ENCODE data around the gene KMT2B. TPM values are rescaled to one million over a fixed set of nuclear protein-coding genes. Genes with fewer than 3 reads are reported as not detected.

KMT2B gene
- total RNA-seq, 2 donors from 2014 or later: 54.6 to 200 TPM

DNA sequence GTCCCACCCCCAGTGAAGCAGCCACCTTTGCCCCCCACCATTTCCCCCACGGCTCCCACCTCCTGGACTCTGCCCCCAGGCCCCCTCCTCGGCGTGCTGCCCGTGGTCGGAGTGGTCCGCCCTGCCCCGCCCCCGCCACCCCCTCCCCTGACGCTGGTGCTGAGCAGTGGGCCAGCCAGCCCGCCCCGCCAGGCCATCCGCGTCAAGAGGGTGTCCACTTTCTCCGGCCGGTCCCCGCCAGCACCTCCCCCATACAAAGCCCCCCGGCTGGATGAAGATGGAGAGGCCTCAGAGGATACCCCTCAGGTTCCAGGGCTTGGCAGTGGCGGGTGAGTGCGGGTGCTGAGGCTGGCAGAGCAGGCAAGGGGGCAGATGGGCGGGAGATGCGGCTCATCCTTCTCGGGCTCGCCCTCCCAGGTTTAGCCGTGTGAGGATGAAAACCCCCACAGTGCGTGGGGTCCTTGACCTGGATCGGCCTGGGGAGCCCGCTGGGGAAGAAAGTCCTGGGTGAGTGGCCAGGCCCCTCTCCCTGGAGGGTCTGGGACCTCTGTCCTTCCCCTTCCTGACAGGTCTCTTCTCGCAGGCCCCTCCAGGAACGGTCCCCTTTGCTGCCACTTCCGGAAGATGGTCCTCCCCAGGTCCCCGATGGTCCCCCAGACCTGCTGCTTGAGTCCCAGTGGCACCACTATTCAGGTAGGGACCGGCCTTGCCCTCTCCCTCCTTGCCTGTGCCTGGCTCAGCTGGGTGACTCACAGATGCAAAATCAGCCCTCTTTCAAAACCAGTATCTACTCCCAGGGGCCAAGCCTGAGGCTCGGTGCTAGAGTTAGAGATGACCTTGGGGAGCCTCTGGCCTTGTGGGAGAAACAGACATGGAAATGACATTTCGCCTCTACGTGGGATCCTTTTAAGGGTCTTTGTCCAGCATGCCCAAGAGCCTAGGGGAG lies 15.7 kb downstream of the KMT2B start:
- Mint-ChIP-seq H3K27ac (peak overlapping the region; percentile 57 to 93), H3K9me3 (no peaks in the 10 kb centered on the region), H3K36me3 (peaks cover 20 to 24% of the 10 kb centered on the region in 2 donors)
- no peak for ATAC-seq
- no peak for DNase-seq (ENCODE audit: low spot score in 2 of 2)

DNA sequence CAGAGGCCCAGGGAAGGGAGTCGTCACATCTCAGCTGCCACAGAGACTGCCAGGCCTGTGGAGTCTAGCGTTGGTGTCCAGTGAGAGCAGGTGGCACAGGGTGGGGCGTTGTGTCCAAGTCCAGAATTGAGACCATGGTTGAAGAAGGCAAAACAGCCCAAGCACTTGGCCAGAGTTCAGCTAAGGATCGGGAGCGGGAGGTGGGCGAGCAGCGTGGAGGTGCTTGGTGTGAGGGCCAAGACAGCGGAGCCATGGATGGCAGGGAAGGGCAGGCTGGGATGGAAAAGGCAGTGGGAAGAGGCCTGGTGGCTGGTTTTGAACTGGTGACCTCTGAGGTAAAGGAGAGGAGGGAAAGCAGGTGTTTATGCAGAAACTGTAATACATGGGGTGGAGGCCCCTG lies 16.5 kb downstream of the KMT2B start:
- Mint-ChIP-seq H3K27ac (peak overlapping the region; percentile 57 to 93), H3K9me3 (no peaks in the 10 kb centered on the region), H3K36me3 (peaks cover 23 to 25% of the 10 kb centered on the region in 2 donors)
- DNase-seq (ENCODE audit: low spot score in 2 of 2): no peak
- no peak for ATAC-seq

DNA sequence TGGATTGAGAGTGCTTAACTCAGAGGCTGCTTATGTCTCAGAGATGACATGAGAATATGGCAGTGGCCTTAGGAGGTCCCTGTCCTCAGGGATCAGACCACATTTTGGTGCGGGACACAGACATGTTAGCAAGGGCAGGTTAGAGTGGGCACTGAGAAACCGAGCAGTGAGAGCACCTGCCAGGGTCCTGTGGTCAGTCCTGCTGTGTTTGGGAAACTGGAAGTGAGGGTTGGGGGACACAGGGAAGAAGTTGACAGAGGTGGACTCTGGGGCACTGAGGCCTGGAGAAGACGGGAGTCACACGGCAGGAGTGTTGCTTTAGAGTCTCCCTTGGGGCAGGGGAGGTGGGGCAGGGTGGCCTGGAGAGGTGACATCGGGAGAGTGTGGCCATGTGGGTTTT lies 17.1 kb downstream of the KMT2B start:
- no peak for ATAC-seq
- Mint-ChIP-seq H3K36me3 (peaks cover 19 to 24% of the 10 kb centered on the region in 2 donors), H3K9me3 (no peaks in the 10 kb centered on the region), H3K27ac (peak overlapping the region; percentile 67 to 93)
- no peak for DNase-seq (ENCODE audit: low spot score in 2 of 2)

DNA sequence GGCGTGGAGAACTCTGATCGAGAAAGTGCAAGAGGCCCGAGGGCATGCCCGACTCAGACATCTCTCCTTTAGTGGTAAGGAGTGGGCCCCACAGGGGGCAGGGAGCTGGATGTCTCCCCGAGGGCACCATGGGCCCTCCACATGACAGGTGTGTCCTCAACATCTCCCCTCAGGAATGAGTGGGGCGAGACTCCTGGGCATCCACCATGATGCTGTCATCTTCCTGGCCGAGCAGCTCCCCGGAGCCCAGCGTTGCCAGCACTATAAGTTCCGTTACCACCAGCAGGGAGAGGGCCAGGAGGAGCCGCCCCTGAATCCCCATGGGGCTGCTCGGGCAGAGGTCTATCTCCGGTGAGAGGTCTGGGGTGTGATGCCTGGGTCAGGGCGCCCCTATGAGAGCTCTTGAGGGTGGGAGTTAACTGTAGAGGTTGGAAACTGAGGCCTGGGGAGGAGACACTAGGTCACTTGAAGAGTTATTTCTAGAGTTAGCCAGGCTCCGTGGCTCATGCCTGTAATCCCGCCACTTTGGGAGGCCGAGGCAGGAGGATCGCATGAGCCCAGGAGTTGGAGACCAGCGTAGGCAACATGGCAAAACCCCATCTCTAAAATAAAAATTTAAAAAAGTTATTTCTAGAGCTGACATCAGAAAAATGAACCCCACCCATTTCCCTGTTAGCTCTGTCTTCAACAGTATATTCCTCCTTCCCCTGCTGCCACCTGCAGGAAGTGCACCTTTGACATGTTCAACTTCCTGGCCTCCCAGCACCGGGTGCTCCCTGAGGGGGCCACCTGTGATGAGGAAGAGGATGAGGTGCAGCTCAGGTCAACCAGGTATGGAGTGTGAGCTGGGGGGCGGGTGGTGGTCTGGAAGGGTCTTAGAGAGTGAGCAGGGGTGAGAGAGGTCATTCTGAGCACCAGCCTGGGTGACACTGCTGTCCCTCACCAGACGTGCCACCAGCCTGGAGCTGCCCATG lies 19.4 kb downstream of the KMT2B start:
- Mint-ChIP-seq H3K36me3 (peaks cover 13 to 22% of the 10 kb centered on the region in 2 donors), H3K9me3 (no peaks in the 10 kb centered on the region), H3K27ac (peak overlapping the region; percentile 69 to 93)
- DNase-seq (ENCODE audit: low spot score in 2 of 2) (no peak), ATAC-seq (no peak)

DNA sequence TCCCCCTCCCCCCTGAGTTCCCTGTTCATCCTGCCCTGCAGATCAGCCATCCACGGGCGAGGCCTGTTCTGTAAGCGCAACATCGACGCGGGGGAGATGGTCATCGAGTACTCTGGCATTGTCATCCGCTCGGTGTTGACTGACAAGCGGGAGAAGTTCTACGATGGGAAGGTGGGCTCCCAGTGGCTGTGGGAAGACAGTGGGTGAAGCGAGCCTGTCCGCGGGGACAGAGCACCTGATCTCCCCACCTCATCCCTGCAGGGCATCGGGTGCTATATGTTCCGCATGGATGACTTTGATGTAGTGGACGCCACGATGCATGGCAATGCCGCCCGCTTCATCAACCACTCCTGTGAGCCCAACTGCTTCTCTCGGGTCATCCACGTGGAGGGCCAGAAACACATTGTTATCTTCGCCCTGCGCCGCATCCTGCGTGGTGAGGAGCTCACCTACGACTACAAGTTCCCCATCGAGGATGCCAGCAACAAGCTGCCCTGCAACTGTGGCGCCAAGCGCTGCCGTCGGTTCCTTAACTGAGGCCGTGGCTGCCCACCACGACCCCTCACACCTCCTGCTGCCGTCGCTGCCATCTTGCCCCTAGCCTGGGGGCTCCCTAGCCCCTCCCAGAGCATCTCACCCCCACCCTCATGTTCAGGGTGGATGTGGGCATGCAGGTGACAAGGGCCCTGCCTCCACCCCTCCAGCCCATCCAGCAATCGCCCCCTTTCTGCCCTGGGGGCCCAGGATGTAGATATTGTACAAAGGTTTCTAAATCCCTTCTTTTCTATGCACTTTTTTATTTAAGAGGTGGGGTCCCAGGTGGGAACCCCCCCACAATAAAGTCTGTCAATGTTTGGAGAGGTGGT lies 20.5 kb downstream of the KMT2B start:
- H3K36me3 Mint-ChIP-seq: peaks cover 20 to 30% of the 10 kb centered on the region in 2 donors
- H3K9me3 Mint-ChIP-seq: no peaks in the 10 kb centered on the region
- DNase-seq (ENCODE audit: low spot score in 2 of 2) (no peak), ATAC-seq (no peak)
- H3K27ac Mint-ChIP-seq: peak overlapping the region; percentile 36 to 93

DNA sequence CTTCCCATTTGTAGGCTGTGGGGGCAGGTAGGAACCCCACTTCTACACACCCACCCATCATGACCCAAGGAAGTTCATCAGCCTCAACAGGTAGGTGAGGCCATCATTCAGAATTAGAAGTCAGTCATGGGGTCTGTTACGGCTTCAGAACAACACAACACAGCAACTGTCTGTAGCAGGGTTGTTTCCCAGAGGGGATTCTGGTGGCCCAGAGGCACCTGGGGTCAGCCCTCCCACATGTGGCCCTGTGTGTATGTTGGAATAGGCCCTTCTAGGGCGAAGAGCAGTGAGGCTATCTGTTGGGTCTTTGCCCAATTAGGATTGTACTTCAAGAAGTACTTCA lies 21.1 kb downstream of the KMT2B start:
- no peak for DNase-seq (ENCODE audit: low spot score in 2 of 2)
- peak overlapping the region; percentile 36 to 93 for H3K27ac Mint-ChIP-seq
- H3K36me3 Mint-ChIP-seq: peaks cover 20 to 28% of the 10 kb centered on the region in 2 donors

DNA sequence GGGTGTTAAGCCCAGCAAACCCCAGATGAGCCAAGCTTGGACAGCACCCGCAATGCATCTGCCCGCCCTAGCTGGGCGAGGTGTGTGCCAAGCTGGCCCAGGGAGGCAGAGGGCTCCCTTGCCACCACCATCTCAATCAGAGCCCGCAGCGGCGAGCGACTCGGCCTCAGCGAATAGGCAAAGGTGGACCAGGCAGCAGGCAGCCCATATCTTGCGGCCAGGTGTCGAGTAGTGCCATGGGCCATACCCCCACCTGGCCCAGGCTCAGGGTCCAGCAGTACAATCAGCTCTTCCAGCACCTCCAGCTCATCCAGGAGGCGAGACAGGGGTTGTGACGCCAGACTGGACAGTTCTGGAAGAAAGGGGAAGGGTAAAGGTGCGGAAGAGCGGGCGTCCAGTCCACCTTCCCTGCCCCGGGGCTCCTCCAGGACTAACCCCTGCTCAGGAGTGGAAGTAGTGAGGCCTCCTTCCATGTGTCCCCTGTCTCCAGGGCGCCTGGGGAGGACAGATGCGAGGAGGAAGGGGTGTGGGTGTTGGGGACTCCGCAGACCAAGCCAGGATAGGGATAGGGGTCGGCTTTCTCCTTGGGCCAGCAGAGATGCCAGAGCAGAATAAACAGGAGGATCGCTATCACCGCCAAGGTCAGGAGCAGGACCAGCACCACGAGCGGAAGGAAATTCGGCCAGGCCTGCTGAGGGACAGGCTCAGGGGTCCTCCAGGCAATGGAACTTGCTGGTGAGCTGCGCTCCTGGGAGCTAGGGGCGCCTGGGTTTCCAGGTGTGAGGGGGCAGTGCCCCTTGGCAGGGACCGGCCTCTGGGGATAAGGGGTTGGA lies 21.7 kb downstream of the KMT2B start:
- ATAC-seq: no peak
- no peak for DNase-seq (ENCODE audit: low spot score in 2 of 2)
- Mint-ChIP-seq H3K36me3 (peaks cover 20 to 22% of the 10 kb centered on the region in 2 donors), H3K9me3 (no peaks in the 10 kb centered on the region), H3K27ac (peak overlapping the region in 1 of 2 donors; percentile 93)

More for the DNA sequence above, 21.1 kb downstream of the KMT2B start:
- H3K9me3 Mint-ChIP-seq: no peaks in the 10 kb centered on the region
- no peak for ATAC-seq

DNA sequence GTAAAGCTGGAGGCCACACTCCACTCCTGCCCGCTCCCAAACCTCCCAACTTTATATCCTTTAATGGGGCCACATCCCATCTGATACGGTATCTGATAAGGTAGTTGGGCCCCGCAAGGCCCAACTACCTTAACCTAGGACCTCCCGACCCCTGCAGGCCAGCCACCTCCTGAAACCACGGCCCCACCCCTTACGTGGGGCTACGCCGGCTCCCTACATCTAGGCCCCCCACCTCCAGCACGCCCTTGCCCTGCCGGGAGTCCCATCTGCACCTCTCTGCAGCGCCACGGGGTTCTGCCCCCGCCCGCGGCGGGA lies 22.3 kb downstream of the KMT2B start:
- peak overlapping the region in 1 of 2 donors; percentile 93 for H3K27ac Mint-ChIP-seq
- no peak for DNase-seq (ENCODE audit: low spot score in 2 of 2)
- peak in 1 of 2 donors; percentile 6 for ATAC-seq
- no peaks in the 10 kb centered on the region for H3K9me3 Mint-ChIP-seq
- peaks cover 18 to 20% of the 10 kb centered on the region in 2 donors for H3K36me3 Mint-ChIP-seq

DNA sequence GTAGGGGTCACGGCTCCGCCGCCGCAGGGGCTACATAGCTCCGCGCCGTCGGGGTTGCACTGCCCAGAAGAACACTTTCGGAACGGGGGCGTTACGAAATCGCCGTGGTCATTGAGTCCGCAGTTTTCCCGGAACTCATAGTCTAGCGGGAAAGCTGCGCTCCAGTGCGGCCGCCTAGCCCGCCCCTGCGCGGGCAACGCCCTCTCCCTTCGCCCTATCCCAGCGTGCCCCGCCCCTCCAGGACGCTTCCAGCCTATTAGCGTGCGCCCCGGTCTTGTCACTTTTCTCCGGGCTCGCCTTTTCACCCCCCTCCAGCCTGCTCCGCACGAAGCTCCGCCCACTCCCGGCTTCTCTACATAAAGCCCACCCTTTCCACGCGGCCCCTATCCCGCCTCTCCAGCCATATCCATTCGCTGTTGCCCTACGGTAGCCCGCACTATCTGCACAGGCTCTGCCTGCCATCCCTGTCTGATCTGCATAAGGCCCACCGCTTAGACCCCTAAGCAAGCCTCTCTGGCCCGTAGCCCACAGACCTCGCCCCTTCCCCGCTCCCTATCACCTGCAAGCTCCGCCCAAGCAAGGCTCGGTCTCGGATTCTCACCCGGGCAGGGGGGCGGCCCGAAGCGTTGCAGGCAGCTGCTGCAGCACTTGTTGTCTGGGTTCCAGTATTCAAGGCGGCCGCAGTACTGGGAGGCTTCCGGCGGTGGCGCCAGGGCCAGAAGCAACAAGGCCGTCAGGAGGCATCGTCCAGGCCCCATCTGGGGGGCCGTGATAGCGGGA lies 22.8 kb downstream of the KMT2B start:
- H3K36me3 Mint-ChIP-seq: peaks cover 22 to 24% of the 10 kb centered on the region in 2 donors
- H3K27ac Mint-ChIP-seq: peak overlapping the region; percentile 93 to 95
- H3K9me3 Mint-ChIP-seq: no peaks in the 10 kb centered on the region
- DNase-seq (ENCODE audit: low spot score in 2 of 2): peak; percentile 95 to 98
- ATAC-seq: peak; percentile 72 to 74

DNA sequence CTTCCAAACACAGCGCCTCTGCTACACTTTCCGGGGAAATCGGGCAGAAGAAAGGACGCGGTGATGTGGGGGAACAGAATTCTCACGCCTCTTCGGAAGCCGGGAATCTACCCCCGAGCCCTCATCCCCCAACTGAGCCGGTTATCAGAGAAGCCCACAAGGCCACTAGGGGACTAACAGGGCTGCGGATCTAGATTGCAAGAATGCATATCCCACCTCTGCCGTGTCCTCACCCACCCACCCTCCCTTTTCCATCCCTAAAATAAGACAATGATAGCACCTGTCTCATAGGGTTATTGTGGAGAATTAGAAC lies 23.4 kb downstream of the KMT2B start:
- Mint-ChIP-seq H3K9me3 (no peaks in the 10 kb centered on the region), H3K36me3 (peaks cover 26 to 27% of the 10 kb centered on the region in 2 donors), H3K27ac (peak overlapping the region; percentile 93 to 95)
- ATAC-seq (no peak), DNase-seq (ENCODE audit: low spot score in 2 of 2) (no peak)

DNA sequence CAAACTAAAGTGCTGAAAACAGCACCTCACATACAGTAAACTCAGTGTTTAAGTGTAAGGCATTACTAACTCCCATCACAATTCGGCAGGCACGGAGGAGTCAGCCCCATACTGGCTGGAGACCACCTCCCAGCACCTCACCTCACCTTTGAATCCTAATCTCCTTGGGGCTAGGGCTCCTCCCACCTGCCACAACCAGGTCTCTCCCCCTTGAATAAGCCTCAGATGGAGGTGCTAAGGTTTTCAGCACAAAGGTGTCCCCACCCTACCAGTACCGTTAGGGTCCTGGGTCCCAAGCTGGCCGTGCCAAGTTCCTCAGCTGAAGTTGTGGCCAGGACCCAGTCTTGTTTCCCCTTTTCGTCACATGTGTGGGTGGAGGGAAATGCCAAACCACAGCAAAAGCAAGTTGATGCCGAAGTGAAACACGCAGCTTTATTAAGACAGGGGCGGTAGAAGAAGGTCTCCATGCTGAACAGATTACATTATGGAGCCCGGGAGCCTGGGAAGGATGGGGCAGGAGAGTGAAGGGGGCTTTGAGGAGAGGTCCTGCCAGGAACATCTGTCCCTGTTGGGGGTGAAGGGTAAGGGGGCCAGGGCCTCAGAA lies 24.4 kb downstream of the KMT2B start, which contains the start of gene IGFLR1:
IGFLR1 (minus strand) TSS at position 332 of the 604 bp plus-strand sequence. CDS start 1,272 bp downstream, outside the sequence.
- H3K9me3 Mint-ChIP-seq: no peaks in the 10 kb centered on the region
- peak; percentile 70 to 85 for DNase-seq (ENCODE audit: low spot score in 2 of 2)
- peak within 1 kb of the TSS; percentile 93 to 96 for H3K27ac Mint-ChIP-seq
- H3K36me3 Mint-ChIP-seq: peaks cover 26% of the 10 kb centered on the region in 2 donors
- ATAC-seq: peak in 1 of 2 donors; percentile 9

DNA sequence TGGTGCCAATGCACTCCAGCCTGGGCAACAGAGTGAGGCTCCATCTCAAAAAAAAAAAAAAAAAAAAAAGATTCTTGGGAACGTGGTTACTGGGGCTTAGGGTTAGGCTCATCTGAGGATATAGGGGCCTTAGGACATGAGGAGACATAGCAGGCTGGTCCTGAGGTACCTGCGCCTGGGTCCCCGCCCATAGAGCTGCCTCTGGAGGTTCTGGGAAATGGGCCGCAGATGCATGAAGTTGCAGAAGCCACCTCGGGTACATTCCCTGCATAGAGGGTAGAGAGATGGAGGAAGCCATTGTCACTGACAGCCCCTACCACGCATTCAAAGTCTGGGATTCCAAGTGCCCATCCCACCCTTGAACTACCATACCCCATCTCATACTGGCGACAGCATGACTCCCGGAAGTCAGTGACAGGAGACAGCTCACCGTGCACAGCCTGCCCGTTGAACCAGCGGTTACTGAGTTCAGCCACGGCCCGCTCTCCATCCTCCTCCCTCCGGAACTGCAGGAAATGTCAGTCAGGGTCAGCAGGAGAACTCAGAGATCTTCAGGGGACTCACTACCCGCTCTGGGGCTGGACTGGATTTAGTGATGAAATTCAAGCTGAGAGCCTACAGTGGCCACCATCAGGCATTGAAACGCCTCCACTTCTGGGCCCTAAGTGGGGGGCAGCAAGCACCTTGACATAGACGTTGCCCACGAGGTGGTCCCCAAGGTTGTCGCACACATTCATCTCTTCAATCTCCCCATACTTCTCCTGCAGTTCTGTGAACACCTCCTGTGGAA lies 26.0 kb downstream of the KMT2B start:
- DNase-seq (ENCODE audit: low spot score in 2 of 2): no peak
- Mint-ChIP-seq H3K9me3 (no peaks in the 10 kb centered on the region), H3K27ac (peak overlapping the region; percentile 93 to 100), H3K36me3 (peaks cover 27 to 31% of the 10 kb centered on the region in 2 donors)
- ATAC-seq: no peak

DNA sequence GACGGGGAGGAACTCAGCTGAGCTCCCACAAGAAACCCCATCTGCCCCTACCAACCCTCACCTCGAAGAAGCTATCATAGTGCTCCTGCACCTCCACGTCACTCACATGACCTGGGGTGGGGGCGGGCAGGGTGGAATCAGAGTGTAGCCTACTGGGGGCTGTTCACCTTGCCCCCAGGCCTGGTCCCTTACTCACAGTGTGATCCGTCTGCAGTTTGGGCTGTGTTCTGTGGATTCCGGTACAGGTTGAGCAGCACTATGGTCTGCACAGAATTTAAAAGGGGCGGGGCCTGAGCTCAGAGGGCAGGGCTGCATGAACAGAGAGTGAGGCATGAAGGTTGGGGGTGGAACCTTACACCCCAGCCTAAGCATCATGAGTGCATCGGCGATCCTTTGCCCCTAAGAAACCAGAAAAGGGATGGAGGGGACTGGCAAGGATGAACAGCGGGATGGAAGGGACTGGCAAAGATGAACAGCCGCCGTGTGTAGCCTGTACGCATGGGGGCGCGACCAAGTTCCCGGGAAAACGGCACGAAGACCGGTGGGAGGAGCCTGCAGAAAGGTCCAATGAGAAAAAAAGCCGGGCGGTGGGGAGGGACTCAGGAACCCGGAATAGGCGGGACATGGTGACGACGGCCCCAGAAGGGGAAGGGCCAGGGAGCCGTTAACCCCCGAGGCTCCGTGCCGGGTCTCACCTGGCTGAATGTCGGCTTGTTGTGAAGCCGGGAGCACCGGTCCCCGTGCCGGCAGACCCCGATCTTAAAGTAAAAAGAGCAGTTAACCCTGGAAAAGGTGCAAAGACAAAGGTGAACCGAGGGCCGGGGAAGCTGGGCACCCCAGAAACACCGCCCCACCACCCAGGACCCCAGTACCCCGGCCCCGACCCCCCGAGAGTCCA lies 26.9 kb downstream of the KMT2B start:
- Mint-ChIP-seq H3K27ac (peak overlapping the region; percentile 93 to 100), H3K36me3 (peaks cover 25 to 31% of the 10 kb centered on the region in 2 donors), H3K9me3 (no peaks in the 10 kb centered on the region)
- ATAC-seq (peak; percentile 58 to 64), DNase-seq (ENCODE audit: low spot score in 2 of 2) (peak; percentile 89 to 94)

Data from activated naive CD4-positive, alpha-beta T cell treated with anti-CD3 and anti-CD28 coated beads, Interleukin-2, amount 50 U/mL, for 72 hours (primary cell).